Hippocampal formation (tissue), 2 donors: Measurements from ENCODE around the gene TSC22D3.
"Not testable (repeated sequence)": the region's sequence is repeated elsewhere in the genome, so short reads cannot be mapped to it uniquely, and the experiment has no call there.

Source experiments
- DNase-seq, 2 donors: peaks; one replicate each; lab custom pipeline; 2025; lab: John Stamatoyannopoulos, UW

Gene TSC22D3

GRCh38 chrX:107712231-107713202 lies 63.1 kb downstream of the TSC22D3 start:
- DNase-seq, result no peak

- DNase-seq, result no peak
Observed at GRCh38 chrX:107711521-107712181, 63.9 kb downstream of the TSC22D3 start.

- no peak for DNase-seq
Observed at GRCh38 chrX:107710617-107711391, 64.8 kb downstream of the TSC22D3 start.

- no peak for DNase-seq
Observed at GRCh38 chrX:107709266-107709806, 66.3 kb downstream of the TSC22D3 start.

GRCh38 chrX:107708762-107709161 lies 66.8 kb downstream of the TSC22D3 start:
- DNase-seq, result no peak

DNA sequence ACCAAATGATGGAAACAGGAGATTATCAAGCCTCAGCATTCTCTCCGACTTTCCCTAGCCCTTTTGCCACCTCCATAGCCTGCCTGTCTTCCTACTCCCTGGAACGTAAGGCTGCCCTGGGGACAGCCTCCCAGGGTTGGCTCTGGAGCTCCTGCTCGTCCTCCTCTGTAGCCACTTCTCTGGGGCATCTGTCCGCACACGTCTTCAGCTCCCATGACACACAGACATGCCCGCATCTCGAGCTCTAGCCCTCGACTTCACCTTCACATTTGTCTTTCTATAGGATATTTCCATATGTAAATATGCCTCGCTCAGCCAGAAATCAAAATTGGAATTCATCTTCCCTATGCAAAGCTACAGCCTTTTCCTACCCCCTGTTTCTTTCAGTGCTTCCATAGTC lies 67.7 kb downstream of the TSC22D3 start:
- no peak for DNase-seq

GRCh38 chrX:107706309-107706708 lies 69.3 kb downstream of the TSC22D3 start:
- DNase-seq, result no peak

DNA sequence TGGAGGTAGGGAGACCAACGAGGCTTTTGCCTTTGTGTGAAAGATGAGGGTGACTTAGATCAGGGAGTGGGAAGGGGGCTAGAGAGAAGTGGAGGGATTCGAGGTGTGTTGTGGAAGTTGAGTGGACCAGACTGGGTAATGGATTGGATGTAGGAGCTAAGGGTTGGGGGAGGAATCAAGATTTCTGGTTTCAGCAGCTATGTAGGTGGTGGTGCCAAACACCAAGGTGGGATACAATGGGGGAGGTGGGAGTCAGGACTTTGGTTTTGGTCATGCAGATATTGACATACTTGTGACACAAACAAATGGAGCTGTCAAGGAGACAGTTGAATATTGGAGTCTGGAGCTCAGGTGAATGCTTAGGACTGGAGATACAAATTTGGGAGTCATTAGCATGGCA lies 71.0 kb downstream of the TSC22D3 start:
- no peak for DNase-seq

DNA sequence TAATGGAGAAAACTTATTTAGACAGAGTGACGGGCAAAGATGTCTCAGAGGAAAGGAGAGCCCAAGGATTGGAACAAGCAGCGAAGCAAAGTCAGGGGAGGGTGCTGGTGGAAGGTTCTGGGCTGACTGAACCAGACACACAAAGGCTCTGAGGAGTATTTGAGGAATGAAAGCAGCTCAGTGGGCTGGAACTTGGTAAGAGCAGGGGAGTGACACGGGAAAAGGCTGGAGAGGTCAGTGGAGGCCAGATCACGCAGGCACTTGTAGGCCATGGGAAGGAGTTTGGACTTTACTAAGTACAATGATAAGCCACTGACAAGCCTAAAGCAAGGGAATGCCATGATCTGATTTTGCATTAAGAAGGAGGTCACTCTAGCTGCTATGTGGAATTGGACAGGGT lies 71.4 kb downstream of the TSC22D3 start:
- no peak for DNase-seq

- DNase-seq, result no peak
Observed at GRCh38 chrX:107701493-107702121, 74.0 kb downstream of the TSC22D3 start.

- DNase-seq, result no peak
Observed at GRCh38 chrX:107700790-107701189, 74.8 kb downstream of the TSC22D3 start.

DNA sequence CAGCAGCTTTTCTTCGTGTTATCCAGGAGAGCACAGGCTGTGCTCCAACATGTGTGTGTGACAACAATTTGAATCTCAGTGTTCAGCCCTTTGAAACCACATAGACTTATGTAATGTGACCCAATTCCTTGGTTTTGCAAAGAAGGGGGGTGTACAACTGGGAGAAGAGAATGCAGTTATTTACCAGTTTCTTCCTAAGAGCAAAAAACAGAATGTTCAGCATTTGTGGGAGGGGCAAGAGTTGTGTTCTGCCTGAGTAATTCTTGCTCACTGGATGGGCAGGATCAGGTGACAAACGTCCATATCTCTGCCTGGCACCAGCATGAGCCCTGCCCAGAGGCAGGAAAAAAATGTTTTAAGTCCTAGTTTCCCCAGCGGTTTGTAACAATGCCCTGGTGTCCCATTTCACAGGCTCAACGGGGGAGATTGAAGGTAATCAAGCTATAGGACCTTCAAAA lies 75.2 kb downstream of the TSC22D3 start:
- no peak for DNase-seq

- no peak for DNase-seq
Observed at GRCh38 chrX:107699616-107700015, 76.0 kb downstream of the TSC22D3 start.

DNA sequence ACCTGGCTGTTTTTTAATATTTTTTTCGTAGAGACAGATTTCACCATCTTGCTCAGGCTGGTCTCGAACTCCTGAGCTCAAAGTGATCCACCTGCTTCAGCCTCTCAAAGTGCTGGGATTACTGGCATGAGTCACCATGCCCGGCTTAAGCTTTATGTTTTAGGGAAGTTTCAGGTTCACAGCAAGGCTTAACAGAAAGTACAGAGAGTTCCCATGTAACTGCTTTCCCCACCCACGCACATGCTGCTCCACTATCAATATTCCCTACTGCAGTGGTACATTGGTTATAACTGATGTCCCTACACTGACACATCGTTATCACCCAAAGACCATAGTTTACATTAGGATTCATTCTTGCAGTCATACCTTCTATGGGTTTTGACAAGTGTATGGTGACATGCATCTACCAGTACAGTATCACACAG lies 84.6 kb downstream of the TSC22D3 start:
- no peak for DNase-seq

GRCh38 chrX:107687445-107687844 lies 88.1 kb downstream of the TSC22D3 start:
- DNase-seq, result no peak

DNA sequence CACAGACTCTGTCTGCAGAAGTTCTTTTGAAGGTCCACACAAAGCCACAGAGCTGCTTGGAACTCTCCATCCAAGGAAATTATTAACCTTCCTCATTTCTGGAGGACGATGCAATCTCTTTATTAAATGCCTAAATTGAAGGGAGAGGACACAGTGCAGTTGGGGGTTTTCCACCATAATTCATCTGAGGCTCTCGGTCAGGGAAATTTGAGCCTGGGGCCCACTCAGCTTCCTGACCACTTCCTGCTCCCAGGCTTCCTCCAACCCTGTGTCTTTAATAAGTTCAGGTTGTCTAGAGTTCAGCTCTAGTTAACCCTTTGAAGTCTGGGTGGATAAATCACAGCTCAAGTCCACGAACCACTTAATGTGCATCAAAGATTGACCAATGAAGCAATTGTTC lies 88.8 kb downstream of the TSC22D3 start:
- DNase-seq, result no peak

- no peak for DNase-seq
Observed at GRCh38 chrX:107686026-107686425, 89.6 kb downstream of the TSC22D3 start.

GRCh38 chrX:107685586-107685985 lies 90.0 kb downstream of the TSC22D3 start:
- not testable (repeated sequence) for DNase-seq

GRCh38 chrX:107684956-107685385 lies 90.6 kb downstream of the TSC22D3 start:
- peak; percentile 16 to 17 for DNase-seq

- no peak for DNase-seq
Observed at GRCh38 chrX:107683931-107684330, 91.7 kb downstream of the TSC22D3 start.

- no peak for DNase-seq
Observed at GRCh38 chrX:107683124-107683895, 92.3 kb downstream of the TSC22D3 start.
